SKM-1 treated with dmso at 0.1 percent for 144 hours (cell line): Measurements from ENCODE around the gene YIF1A.
"Not testable (repeated sequence)": the region's sequence is repeated elsewhere in the genome, so short reads cannot be mapped to it uniquely, and the experiment has no call there.

Experiments used
- DNase-seq: peaks from one replicate; lab custom pipeline; 2025; ENCODE audit not compliant: unreplicated experiment; lab: John Stamatoyannopoulos, UW

YIF1A gene

DNA sequence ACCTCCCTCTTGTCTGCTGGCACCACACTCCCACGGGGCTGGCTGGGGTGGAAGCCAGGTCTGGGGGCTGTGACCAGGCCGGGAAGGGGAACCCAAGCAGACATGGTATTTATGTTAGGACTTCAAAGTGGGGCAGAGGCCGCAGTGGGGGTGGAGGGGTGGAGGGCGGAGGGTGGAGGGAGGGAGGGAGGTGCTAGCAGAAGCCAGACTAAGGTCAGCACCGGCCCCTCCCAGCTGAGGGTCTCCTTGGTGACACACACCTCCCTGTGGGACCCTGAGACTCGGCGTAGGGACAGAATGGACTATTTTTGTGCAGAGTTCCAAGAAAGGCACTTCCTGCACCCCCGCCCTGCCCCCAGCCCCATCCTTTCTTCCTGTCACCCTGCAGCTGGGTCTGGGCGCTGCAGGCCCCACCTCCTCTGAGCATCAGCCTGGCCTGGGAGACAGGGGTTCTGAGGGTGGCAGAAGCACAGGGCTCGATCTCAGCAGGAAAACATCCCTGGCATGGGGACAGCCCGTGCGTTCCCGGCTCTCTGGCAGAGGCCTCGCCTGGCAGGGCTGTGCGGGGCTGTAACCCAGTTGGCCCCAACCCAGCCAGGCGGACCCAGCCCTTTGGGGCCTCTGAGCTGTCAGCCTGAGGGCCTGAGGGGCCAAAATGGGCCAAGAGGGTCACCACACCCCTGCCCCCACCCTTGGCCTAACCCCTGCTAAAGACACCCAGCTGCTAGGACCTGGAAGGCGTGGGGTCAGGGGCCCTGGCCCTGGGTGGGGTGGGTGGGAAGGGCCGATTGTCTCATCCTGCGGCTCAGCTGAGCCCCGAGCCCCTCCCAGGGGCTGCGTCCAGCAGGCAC, 37.5 kb upstream of the YIF1A start:
- no peak for DNase-seq

DNA sequence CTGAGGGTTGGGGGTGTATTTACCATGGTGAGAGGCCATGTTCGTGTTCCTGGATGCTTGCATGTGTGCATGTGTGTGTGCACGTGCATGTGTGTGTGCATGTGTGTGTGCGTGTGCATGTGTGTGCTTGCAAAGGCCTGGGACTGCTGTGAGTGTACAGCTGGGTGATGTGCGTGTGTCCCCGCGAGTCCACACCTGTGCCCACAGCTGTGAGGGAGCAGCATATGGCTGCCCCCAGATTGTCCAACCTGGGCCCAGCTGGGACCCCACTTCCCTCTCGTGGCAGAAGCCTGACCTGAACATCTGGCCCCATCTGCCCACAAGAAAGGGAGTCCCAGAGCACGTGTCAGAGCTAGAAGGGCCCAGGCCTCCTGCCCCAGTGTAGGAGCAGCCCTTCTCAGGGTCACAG, 36.3 kb upstream of the YIF1A start:
- no peak for DNase-seq

DNA sequence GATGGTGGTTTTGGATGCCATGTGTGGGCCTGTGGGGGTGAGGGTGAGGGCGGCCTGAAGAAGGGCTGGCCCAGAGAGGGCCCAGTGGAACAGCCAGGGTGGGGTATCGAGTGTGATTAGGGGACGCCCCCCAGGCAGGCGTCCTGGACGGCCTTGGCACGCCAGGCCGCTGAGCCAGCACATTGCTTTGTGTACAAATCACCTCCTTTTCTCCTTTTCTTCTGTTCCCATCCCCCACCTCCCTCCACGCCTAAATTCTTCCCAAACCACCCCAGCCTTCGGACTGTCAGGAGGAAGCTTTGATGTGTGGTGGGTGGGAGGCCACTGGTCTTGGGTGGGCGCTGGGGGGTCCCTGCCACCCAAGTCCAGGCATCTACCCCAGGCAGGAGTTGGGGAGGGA, 35.7 kb upstream of the YIF1A start:
- DNase-seq = no peak

DNA sequence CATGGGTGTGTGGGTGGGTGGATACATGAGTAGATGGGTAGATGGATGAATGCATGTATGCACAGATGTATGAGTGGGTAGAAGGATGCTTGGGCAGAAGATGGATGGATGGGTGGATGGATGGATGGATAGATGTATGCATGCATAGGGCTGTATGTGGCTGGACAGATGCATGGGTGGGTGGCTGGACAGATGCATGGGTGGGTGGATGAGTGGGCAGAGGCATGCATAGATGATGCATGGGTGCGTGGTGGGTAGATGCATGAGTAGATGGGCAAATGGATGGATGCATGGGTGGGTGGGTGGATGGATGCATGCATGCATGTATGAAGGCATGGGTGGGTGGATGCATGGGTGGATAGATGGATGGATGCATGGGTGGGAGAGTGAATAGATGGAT, 34.7 kb upstream of the YIF1A start:
- no peak for DNase-seq

DNA sequence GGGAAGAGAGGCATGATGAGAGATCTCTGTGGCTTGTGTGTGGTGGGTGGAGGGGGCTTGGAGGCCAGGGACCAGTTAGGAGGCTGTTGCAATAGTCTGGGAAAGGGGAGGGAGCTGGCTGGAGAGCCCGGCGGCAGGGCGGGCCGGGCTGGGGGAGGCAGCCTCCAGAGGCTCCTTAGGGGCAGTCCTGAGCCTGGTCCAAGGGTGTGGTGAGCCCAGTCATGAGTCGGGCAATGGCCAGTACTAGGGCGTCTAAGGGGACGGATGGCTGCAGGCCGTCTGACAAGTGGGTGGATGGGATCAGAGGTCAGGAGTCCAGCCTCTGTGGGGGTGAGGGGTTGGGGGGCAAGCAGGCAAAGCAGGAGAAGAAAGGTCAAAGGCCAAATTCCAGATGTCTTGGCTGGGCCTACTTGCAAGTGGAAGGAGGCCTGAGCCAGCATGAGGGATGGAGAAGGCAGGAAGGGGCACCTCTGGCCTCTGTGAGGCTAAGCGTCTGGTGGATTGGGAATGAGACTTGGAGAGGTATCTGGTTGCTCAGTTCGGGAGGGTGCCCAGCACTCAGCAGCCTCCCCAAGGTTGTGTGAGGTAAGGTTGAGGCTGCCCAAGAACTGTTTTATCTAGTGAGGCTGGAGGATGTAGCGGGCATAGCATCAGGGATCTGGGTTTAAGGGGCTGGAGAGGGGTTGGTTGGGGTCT, 33.9 kb upstream of the YIF1A start:
- no peak for DNase-seq

DNA sequence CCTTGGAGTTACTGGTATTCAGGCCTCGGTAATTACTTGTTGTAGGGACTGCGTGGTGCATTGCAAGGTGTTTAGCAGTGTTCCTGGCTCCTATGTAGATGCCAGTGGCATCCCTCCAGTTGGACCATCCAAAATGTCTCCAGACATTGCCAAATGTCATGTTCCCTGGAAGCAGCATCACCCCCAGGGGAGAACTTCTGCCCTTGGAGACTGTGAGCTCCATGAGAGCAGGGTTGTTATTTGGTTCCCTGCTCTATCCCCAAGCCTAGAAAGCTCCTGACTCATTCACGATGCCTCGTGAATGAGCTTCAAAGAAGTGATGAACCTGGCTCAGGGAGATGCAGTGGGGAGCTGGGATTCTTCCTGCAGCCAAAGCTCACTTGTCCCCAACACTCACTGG, 32.7 kb upstream of the YIF1A start:
- DNase-seq = no peak

DNA sequence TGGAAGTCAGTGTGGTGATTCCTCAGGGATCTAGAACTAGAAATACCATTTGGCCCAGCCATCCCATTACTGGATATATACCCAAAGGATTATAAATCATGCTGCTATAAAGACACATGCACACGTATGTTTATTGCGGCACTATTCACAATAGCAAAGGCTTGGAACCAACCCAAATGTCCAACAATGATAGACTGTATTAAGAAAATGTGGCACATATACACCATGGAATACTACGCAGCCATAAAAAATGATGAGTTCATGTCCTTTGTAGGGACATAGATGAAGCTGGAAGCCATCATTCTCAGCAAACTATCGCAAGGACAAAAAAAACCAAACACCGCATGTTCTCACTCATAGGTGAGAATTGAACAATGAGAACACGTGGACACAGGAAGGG, 31.8 kb upstream of the YIF1A start:
- DNase-seq = not testable (repeated sequence)

DNA sequence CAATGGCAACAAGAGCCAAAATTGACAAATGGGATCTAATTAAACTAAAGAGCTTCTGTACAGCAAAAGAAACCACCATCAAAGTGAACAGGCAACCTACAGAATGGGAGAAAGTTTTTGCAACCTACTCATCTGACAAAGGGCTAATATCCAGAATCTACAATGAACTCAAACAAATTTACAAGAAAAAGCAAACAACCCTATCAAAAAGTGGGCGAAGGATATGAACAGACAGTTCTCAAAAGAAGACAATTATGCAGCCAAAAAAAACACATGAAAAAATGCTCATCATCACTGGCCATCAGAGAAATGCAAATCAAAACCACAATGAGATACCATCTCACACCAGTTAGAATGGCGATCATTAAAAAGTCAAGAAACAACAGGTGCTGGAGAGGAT, 31.3 kb upstream of the YIF1A start:
- not testable (repeated sequence) for DNase-seq

DNA sequence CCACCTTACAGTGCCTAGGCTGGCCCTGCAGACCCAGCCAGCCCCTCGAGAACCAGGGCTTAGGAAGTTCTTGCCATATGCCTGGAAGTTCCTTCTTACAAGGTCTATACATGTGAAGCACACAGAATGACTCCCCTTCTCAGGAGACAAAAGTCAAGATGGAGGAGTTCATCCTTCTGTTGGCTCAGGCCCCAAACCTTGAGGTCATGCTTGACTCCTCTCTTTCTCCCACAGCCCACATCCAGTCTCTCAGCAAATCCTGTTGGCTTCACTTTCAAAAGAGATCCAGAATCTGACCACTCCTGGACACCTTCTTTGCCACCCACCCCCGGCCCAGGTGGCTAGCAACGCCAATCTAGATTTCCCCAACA, 29.6 kb upstream of the YIF1A start:
- no peak for DNase-seq

DNA sequence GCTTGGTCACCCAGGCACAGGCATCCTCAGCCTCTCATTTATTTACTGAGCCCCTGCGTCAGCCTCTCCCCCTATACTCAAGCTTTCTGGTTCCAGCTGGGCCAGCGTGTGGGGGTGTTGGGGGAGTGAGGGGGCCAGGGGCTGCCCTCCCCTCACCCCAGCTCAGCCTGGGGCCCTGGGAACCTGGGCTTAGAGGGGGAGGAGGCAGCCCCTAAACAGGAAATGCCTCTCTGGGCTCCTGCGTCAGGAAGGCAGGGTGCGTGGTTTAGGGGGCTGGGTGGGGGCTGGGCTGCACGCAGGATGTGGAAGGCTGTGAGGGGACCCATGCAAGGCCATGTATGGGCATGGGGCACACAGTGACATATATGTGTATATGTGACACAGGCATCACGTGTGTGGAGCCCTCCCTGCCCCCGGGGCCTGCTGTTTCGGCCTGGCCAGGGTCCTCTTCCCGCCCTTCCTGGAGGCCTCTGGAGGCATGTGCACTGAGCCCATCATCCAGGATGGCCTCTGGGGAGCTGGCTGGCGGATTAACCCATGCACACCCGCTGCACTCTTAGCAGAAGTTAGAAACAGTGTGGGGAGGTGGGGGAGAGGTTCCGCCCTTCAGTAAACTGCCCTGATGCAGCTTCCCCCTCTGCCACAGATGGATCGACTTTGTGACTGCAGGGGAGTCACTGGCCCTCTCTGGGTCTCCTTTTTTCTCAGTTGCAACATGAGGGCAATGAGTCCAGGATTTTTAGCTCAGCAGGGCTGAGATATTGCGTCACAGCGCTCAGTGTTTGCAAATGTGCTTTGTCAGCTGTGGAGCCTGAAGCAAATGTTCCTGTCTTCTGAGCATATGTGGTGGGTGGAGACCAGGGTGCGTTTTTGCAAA, 29.0 kb upstream of the YIF1A start:
- DNase-seq = peak; percentile 97

DNA sequence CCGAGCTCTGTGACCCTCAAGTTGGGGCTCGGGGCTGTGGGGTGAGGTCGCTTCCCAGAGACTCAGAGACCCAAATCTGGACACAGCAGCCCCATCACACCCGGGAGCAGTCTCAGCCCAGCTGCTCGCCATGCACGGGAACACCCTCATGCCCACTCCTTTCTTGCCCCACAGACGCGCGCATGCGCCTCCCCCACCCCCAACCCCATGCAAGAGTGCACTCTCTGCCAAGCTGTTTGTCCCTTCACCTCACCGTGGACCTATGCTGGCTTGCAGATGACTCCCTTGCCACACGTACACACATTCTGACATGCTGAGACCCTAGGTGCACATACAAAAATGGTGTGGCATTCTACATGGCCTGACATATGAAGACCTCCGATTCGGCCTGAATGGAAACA, 28.4 kb upstream of the YIF1A start:
- DNase-seq = no peak

DNA sequence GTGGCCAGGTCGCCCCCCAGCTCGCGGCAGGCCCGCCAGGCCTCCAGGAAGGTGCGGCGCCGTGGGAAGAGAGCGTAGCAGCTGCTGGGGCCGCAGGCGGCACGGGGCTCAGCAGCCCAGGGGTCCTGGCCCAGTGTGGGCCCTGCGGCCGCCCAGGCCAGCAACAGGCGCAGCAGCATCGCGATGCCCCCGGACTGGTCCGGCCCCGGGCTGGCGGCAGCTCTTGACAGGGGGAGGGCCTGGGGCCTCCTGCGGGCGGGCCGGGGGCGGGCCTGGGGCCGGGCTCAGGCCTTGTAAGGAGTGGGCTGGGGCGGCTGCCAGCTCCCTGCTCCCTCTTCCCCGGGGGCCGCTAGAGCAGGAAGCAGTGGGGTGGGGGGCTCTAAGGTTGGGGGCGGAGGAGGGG, 27.9 kb upstream of the YIF1A start, which contains the start of gene CD248:
Gene CD248, minus strand, starts transcription at position 196 of the 403 bp plus-strand sequence. Its CDS starts 17 bp downstream, at position 179.
- DNase-seq = no peak

DNA sequence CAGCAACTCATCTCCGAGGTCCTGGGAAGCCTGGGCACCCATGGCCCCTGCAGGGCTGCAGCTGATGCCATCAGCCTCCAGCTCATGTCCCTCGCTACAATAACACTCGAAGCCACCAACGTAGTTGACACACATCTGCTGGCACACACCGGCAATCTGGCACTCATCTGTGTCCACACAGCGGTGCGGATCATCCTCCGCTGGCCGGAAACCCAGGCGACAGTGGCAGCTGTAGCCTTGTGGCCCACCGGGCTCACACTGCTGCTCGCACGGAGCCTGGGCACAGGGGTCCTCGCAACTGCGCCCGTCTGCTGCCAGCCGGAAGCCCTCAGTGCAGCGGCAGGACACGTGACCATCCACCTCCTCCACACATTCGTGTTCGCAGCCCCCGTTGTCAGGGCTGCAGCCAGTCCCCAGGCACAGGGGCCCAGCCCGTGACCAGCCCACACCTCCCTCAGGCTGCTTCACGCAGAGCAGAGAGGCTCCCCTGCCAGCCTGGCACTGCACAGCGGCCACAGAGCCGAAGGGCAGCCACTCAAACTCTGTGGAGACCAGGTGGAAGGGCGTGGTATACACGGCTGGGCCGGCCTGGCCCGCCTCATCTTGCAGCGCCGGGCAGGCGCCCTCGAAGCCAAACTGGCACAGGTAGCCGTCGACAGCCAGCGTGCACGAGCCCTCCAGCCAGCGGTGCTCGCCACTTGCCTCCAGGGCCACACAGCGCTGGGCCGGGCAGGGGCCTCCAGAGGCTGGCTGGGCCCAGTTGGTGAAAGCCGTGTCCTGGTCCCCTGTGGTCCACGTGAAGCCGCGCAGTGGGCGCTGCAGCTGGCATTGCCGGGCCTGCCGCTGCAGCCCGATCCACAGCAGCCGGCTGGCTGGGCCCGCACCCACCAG, 27.2 kb upstream of the YIF1A start:
- DNase-seq = no peak

DNA sequence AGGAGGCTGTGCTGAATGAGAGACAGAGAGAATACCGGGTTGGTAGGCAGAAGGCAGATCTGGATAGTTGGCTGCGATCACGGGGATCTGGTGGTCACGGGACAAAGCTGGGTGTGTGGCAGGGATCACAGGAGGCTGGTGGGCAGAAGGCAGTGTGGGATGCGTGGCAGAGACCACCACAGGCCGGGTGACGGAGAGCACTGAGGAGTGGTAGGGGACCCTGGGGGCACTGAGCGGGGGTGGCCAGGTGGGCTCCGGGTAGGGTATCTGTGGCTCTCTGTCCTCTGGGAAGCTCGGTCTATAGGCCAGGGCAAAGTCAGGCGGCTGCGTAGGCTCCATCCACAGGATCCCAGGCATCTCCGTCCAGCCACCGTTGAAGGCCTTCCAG, 26.5 kb upstream of the YIF1A start:
- DNase-seq = no peak

DNA sequence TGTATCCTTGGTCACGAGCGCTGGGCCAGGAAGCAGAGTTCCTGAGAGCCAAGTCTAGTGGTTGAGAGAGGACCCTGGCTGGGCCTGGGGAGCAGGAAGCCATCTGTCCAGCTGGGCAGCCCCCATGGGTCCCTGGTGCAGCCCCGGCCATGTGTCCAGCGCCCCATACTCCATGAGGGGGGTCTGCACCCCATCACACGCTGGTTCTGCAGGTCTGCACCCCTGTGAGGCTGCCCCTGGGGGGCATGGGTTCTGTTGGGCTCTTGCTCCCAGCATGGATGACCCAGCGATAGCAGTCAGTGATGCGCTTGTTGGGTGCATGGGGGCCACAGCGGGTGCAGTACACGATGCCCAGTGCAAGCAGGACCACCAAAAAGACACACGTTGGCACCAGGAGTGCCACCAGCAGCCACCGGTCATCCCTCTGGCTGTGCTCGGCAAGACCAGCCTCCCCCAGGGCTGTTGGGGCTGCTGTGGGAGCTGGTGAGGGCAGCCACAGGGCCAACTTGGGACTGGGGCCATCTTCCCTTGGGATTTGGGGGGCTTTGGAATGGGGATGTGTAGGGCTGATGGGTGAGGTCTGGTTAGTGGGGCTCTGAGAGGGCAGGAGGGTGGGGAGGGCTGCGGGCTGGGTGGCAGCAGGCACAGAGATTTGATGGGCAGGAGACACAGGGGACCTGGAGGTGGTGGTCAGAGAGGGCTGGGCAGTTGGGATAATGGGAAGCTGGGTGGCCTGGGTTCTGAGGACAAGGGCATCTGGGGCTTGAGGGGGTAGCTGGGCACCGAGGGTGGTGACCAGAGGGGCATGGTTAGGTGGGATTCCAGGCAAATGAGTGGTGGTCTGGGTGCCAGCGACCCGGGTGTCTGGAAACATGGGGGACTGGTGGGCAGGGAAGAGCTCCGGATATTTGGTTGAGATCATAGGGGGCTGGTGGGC, 25.9 kb upstream of the YIF1A start:
- DNase-seq = no peak

DNA sequence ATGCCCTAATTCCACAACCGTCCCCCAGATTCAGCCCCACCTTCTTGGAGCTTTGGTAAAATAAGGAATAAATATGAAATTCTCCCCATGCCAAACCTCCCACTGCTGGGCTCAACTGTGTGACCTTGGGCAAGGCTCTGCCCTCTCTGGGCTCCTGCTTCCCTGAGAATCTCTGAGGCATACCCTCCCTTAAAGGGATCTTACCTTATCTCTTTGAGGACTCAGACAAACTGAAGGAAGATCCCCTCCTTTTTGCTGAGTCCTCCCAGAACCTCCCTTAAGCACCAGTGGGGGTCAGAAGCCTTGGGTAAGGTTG, 25.2 kb upstream of the YIF1A start:
- DNase-seq = no peak

DNA sequence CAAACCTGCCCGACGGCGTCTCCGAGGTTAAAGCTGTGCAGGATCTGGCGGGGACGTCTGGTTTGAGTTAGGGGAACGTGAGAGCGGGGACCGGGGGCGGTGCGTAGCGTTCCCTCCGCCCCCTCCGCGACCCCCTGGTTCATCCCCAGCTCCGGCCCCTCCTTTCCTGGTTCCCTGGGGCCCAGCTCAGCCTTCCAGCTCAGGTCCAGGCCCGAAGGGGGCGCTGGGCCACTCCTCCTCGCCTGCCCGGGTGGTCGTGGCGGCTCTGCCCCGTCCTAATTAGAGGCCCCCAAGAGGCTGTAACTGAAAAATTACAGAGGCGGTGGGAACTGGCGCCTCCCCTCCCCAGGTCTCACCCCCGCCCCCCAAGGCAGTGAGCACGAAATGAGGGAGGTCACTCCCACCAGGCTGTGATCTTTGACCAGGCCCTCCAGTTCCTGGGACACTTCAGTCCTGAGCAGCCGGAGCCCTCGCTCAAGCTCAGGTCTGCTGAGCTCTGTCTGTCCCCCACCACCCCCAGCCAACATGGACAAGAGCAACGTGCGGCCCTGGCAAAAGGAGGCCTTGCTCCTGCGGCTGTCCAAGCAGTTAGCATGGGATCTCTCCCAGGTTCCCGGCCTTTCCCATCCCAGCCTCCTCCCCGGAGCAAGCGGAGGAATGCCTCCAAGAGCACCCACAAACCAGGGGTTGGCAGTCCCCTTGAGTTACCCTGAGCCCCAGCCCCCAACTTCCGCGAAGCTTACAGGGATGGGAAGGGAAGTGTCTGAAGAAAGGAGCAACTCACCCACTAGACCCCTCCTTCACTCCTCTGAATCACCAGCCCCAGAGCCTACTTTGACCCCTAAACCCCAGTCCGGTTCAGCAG, 24.6 kb upstream of the YIF1A start:
- no peak for DNase-seq

DNA sequence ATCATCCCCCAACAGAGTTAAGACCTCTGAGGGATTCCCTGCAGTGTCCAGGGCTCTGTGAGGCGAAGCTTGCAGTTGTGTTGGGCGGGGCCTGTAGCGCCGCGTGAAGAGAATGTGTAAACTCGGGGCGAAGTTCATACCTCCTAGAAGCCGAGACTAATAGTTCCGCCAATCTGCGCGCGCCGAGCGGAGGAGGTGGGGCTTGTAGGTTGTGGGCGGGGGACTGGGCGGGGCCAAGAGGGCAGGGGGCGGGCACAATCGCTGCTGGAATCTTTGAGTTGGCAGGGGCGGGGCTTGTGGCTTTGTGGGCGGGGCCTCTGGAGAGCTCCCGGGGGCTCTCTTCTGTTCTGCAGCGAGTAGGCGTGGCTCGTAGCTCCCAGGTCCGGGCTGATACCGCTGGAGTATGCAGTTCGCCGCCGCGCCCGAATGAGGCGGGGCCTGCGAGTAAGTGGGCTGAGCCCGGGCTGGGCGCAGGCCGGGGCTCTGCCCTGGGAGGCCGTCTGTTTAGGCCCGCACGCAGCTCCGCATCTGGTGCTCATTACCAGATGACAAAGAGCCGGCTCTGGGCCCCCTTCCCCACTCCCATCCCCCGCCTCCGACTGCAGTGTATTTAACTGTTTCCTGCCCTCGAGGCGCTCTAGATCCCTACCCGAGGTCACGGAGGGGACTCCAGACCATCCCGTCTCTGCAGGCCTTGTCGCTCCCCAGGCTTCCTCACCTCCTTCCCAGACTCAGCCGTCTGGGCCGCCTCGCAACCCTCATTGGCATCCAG, 23.8 kb upstream of the YIF1A start:
- peak; percentile 95 for DNase-seq
